HG03139 (cell line): ENCODE results near the gene NOD2.

Experiments
- ATAC-seq: cut with Tn5 transposase; IDR thresholded peaks from one replicate; pipeline ENCODE4 v1.9.1; 2021; ENCODE audit not compliant: unreplicated experiment

Gene NOD2

DNA sequence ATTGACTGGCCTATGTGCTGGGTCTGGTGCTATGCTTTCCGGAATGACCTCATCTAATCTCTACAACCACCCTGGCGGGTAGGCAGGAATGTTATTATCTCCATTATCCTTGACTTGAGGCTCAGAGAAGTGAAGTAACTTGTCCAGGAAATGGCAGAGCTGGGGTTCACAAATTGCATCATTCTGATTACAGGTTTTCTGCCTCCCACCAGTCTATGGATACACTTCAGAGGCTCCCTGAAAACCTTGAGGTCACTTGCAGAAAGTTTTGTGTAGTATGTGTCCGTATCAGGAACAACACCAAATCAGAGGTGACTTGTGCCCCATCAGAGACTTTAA is 19.1 kb downstream of the NOD2 start:
- ATAC-seq: no peak

DNA sequence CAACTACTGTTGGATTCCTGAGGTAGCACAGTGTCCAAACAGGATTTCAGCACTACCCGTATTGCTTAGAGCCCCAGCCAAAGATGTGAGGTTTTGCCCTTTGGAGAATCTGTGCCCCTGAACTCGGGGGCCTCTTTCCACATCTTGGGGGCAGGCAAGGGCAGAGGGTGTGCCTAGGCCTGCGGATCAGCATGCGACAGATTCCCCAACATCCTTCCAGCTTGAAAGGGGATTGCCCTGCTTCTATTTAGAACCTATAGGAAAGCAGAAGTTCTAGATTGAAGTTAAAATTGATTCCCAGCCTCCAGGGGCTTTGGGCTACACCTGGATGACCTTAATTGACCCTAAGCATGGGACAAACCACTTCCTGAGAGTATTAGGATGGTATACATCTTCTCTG is 19.6 kb downstream of the NOD2 start:
- no peak for ATAC-seq

DNA sequence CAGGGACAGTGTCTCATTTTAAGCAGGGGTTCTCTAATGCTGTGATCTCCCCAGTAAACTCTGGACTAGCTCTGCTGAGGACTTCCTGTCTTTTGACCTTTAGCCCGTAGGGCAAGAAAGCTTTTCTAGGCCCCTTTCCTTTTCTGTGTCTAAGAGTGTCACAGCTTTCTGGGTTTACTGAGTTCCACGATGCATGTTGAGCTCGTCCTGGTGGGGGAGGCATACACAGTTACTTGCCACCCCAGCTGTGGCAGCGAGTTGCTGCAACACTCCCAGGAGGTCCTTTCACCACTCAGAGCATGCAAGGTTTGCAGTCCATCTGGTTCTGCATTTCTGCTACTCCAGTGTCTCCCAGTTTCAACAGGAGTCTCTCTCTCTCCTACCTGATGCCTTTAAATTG is 23.7 kb downstream of the NOD2 start:
- no peak for ATAC-seq

DNA sequence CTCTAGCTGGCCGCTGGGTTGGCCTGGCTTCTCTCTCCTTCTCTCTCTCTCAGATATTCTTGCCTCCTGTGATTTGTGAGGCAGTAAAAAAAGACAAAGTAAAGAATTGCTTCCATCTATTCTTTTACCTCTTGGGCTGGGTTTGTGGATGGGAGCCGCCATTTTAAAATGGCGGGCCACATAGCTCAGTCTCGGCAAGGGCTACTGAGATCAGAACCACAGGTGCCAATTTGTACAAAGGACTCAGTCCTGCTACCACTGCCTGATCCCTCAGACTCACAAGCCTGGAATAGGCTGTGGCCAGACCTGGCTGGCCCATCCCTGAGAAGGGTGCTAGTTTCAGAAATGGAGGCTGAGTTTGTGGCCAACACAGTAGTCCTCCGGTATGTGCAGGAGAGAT is 24.1 kb downstream of the NOD2 start:
- ATAC-seq: no peak

DNA sequence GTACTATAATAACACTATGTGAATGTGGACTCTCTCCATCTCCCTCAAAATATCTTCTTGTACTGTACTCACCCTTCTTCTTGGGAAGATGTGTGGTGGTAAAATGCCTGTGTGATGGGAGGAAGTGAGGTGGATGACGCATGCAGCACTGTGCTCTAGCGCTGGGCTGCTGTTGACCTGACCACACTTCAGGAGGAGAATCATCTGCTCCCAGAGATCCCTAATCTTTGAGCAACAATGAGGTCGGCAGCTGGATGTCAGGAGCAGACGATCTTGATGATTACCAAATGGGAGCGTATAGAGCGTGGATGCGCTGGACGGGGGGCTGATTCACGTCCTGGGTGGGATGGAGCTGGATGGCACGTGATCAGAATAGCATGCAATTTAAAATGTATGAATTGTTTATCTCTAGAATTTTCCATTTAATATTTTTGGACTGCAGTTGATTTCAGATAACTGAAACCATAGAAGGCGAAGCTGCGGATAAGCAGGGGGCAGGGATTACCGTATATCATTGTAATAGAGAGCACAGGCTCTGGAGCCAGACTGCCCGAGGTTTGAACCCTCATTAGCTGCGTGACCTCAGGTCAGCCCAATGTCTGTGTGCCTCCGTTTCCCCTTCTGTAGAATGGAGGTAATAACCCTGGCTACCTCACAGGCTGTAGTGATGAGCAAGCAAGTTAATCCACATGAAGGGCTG is 24.8 kb downstream of the NOD2 start:
- ATAC-seq: no peak

DNA sequence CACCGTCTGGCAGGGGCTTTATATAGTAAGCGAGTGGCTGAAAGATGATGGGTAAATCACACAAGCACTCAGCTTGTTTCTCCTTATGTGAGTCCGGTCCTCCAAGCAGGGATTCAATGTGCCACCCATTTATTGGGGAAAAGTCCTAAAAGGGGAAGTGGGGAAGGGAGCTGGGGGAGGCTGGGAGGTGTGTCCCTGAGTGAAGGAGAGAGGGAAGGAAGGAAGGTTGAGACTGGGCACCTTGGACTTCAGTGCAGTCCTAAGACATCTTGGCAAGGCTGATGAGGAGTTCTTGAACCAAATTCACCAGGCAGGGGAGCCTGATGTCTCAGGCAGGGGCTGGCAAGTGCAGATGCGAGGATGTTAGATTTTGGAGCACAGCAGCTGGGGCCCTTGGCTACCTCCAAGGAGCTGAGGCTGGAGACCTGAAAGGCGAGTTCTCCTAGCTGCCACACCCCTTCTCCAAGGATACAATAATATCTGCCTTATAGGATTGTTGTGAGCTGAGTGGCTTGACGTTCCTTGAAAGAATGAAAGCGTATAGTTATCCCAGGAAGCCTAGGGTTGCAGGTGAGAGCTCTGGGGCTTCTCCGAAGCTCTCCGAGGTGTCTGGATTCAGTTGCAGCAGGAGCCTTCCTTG is 25.5 kb downstream of the NOD2 start:
- ATAC-seq: no peak

DNA sequence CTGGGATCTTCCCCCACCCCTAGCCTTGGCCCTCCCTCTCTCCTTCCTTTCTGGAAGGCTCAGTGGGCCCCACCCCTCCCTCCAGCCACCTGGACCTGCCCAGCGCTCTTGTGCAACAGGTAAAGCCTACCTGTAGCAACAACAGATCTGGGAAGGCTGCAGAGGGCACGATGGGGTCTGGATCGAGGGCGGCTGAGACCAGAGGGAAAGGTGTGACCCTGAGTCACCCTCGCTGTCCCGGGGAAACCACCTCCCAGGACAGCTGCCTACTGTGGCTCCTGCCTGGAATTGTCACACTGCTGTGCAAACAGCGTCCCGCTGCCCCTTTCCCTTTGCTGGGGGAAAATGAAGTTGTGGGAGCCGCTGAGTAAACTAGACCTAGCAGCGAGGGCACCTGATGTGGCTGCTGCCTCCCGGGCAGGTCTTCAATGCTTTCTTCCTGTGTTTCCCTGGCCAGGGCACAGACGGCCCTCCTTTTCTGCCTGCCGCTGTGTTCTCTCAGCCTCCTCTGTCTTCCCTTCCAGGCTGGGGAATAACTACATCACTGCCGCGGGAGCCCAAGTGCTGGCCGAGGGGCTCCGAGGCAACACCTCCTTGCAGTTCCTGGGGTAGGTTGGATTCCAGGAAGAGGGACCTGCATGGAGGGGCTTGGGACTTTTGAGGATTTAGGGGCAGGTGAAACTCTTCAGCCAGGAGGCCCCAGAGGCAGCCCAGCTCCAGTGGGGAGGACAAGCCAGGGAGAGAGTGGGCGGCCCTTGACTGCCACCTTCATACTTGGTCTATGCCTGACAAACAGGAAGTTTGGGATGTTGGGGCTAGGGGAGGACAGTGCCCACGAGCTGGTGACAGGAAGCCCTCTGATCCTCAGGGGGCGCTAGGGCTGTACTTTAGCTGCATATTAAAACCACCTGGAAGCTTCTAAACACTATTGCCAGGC is 26.3 kb downstream of the NOD2 start:
- no peak for ATAC-seq

DNA sequence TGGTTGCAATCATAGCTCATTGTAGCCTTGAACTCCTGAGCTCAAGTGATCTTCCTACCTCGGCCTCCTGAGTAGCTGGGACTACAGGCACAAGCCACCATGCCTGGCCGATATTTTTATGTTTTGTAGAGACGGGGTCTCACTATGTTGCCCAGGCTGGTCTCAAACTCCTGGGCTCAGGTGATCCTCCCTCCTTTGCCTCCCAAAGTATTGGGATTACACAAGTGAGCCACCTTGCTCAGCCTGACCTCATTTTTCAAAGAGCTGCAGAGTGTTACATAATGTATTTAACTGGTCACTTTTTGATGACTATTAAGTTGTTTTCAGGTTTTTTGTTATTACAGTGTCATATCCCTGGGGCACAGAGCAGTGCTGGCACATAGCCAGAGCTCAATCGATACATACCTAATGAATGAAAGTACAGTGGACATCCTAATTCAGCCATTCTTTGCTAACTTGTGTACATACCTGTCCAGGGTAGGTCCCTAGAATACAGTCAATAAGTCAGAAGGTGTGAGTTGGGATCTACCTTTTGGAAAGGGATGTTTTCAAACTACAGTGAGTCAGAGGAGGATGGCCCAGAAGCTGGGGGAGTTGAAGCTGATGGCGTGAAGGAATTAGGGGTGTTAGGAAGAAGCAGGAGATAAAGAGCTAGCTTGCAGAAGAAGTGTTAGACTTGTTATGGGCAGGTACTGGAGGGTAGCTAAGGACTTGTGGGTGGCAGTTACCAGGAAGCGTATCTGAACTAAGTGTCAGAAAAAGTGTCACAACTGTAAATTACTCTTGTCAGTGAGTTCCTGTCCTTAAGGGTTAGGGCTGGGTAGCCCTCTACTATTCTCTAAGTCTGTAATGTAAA is 28.4 kb downstream of the NOD2 start:
- ATAC-seq: no peak

DNA sequence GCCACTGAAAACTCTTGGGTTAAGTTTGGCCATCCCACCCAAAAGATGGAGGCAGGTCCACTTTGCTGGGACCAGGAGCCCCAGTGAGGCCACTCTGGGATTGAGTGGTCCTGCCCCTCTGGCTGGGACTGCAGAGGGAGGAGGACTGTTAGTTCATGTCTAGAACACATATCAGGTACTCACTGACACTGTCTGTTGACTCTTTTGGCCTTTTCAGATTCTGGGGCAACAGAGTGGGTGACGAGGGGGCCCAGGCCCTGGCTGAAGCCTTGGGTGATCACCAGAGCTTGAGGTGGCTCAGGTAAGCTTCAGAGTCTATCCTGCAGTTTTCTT is 29.0 kb downstream of the NOD2 start:
- ATAC-seq: no peak

DNA sequence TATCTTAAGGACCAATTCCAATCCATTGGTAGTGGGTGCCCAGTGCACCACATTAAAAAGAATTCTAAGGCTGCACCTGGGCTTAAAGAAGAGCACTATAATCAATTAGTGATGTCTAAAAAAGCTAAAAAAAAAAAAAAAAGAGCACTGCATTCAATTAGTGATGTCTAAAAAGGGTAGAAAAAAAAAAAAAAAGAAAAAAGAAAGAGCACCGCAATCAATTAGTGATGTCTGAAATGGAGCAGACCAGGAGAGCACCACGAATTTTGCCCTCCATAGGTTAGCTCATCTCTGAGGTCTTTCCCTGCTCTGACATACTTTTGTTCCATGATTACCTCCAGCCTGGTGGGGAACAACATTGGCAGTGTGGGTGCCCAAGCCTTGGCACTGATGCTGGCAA is 29.6 kb downstream of the NOD2 start:
- ATAC-seq: no peak

DNA sequence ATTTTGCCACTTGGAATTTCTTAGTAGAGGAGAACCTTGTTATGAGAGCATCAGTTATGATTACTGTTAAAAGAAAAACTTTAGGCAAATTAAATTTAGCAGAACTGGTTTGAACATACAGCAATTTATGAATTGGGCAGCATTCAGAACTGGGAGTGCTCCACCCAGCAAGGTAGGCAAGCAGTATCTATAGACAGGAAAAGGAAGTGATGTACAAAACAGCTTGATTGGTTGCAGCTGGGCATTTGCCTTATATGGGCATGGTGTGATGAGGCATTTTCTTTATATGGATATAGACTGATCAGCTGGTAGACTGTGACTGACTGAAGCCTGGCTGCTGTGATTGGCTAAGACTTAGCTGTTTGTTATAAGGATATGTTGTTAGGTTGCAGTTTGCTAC is 30.9 kb downstream of the NOD2 start:
- no peak for ATAC-seq

DNA sequence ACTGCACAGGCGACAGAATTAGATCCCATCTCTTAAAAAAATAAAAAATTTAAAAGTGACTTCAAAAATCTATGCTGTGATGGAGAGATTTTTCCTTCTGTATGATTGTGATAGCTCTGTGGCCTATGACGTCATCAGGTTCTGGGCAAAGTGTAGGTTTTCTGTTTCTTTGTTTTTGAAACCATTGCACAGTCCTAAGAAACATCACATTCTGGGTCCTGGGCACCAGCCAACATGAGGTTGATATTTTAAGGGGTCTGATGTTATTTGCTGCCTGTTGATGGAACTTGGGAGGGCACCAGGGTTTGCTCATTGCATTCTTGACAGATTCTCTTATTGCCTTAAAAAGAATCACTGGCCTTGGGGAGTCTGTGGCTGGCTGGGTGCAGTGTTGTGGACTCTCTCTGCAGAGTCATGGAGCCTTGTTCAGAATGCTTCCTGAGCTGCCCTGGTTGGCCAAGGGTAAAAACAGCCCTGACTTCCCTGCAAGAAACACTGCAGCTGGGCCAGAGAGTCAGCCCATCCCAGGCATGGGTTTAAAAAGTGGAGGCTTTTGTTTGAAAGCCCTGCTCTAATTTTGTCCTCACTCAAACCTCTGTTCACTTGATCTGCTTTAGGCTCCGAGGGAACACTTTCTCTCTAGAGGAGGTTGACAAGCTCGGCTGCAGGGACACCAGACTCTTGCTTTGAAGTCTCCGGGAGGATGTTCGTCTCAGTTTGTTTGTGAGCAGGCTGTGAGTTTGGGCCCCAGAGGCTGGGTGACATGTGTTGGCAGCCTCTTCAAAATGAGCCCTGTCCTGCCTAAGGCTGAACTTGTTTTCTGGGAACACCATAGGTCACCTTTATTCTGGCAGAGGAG is 38.0 kb downstream of the NOD2 start:
- no peak for ATAC-seq

DNA sequence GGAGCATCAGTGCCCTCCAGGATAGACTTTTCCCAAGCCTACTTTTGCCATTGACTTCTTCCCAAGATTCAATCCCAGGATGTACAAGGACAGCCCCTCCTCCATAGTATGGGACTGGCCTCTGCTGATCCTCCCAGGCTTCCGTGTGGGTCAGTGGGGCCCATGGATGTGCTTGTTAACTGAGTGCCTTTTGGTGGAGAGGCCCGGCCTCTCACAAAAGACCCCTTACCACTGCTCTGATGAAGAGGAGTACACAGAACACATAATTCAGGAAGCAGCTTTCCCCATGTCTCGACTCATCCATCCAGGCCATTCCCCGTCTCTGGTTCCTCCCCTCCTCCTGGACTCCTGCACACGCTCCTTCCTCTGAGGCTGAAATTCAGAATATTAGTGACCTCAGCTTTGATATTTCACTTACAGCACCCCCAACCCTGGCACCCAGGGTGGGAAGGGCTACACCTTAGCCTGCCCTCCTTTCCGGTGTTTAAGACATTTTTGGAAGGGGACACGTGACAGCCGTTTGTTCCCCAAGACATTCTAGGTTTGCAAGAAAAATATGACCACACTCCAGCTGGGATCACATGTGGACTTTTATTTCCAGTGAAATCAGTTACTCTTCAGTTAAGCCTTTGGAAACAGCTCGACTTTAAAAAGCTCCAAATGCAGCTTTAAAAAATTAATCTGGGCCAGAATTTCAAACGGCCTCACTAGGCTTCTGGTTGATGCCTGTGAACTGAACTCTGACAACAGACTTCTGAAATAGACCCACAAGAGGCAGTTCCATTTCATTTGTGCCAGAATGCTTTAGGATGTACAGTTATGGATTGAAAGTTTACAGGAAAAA is 38.8 kb downstream of the NOD2 start:
- no peak for ATAC-seq

DNA sequence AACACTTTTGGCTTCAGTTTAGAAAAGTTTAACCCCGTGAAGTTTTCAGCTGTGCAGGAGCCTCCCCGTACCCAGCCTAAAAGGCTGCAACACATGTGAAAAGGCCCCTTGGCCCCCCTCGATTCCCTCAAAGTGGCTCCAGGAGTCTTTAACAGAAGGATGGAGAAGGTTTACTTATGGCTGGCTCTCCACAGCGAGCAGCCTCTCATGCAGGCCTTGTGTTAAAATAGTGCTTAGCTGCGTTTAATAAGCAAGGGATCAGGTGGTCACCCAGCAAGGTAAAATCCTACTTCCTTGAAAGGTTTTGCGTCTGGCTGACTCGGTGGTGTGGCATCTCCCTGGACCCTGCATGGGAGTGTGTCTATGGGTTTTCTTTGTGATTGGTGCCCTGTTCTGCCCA is 40.1 kb downstream of the NOD2 start:
- ATAC-seq: no peak

DNA sequence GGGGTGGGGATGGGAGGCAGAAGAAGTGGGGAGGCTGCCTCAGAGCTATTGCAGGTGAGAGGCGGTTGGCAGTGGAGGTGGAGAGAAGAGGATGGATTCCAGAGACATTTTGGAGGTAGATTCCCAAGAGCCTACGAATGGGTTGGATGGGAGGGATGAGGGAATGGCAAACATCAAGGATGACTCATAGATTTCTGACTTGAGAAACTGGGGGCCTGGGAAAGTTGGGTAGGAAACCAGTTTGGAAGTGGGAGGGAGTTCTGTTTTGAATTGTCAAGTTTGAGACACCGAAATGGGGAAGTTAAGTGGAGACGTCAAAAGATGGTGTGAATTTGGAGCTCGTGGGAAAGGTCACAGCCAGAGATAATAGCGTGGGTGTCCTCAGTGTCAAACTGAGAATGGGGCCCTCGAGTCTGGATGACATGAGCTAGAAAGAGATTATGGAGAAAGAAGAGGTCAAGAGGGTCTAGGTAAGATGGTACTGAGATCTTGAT is 42.3 kb downstream of the NOD2 start:
- ATAC-seq: no peak

DNA sequence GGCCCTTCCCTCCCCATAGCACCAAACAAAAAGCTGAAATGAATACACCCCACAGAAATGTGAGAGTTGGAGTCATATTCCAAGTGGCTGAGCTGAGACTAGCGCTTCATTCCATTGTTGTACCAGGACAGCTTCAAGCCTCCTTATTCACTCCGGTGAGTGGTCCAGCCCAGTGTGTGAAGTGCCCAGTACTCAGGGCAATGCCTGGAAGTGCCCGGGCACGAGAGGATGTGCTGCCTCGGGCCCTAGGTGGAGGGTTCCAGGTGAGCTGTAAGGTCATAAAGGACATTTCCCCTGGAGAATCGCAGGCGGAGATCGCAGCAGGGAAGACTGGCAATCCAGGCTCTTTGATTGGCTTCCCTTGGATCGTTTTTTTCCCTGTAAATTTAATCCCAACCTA is 43.0 kb downstream of the NOD2 start:
- no peak for ATAC-seq

DNA sequence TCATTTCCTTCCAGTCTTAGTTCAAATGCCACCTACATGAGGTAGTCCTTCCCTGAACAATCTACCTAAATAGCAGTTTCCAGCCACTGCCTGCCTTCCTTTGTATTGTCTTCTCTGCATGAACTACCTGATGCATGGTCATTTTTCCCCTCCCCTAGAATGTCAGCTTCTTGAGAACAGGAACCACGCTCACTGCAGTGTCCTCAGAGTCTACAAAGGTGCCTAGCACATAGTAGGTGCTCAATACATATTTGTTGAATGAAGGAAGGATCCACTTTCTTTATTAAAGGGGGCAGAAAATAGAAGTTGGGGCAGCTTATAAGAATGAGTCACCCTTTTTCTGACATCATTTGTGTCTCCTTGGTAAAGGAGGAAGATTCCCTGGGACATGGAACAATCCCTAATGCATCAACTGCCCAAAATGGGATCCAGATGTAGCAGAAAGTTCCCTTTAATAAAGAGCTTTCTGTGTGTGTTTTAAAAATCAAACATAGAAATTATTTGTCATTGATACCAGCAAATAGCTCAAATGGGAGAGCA is 44.1 kb downstream of the NOD2 start:
- no peak for ATAC-seq

DNA sequence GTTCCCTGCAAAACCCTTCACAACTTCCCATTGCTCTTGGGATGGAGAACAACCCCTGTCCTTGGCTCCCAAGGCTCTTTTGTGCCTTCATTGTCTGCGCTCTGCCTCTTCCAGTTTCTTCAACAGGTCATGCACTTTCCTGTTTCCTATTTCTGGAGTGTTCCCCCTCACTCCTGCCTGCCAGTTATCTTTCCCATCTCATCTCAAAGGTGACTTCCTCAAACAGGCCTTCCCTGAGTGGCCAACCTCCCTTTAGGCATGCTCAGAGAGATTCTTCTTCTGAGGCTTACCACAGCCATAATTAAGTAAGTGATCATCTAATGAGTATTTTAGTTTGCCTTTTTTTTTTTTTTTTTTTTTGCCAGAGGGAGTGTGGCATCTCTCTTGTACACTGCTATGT is 45.6 kb downstream of the NOD2 start:
- no peak for ATAC-seq

DNA sequence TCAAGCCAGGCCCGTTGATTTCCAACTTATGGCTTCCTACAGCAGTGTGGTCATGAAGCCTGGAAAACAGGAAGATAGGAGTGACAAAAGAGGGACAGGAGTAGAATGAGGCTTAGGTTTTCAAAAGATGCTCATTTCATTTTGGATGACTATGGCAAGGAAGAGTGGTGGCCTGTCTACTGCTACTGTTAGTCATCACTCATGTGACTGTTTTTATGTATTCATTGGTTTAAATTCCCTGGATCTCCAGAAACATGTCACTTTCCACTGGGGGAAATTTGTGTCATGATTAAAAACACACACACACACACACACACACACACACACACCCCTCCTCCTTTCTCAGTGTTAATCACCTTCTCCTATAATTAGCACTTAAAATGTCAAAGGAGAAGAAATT is 47.3 kb downstream of the NOD2 start:
- ATAC-seq: no peak
